ENCODE data around the gene MYBPC1.

The MYBPC1 gene

GRCh38 chr12:101599311-101599710 lies 4.5 kb downstream of the MYBPC1 start:
- DNase-seq (ENCODE audit: low read depth): no peak

- DNase-seq (ENCODE audit: low read depth): no peak
Measured at GRCh38 chr12:101599771-101600484, 5.2 kb downstream of the MYBPC1 start.

GRCh38 chr12:101604132-101604531 lies 9.4 kb downstream of the MYBPC1 start:
- no peak for DNase-seq (ENCODE audit: low read depth)

- no peak for DNase-seq (ENCODE audit: low read depth)
Measured at GRCh38 chr12:101607894-101608293, 13.1 kb downstream of the MYBPC1 start.

- DNase-seq (ENCODE audit: low read depth): no peak
Measured at GRCh38 chr12:101608301-101609133, 13.7 kb downstream of the MYBPC1 start.

GRCh38 chr12:101609198-101609597 lies 14.4 kb downstream of the MYBPC1 start:
- no peak for DNase-seq (ENCODE audit: low read depth)

GRCh38 chr12:101612160-101612916 lies 17.6 kb downstream of the MYBPC1 start:
- DNase-seq (ENCODE audit: low read depth): no peak

- no peak for DNase-seq (ENCODE audit: low read depth)
Measured at GRCh38 chr12:101616027-101616494, 21.3 kb downstream of the MYBPC1 start.

GRCh38 chr12:101619026-101619786 lies 24.4 kb downstream of the MYBPC1 start:
- no peak for DNase-seq (ENCODE audit: low read depth)

- DNase-seq (ENCODE audit: low read depth): no peak
Measured at GRCh38 chr12:101619858-101620761, 25.3 kb downstream of the MYBPC1 start.

GRCh38 chr12:101620762-101621133 lies 26.0 kb downstream of the MYBPC1 start:
- DNase-seq (ENCODE audit: low read depth): no peak

- DNase-seq (ENCODE audit: low read depth): no peak
Measured at GRCh38 chr12:101628676-101629075, 33.9 kb downstream of the MYBPC1 start.

GRCh38 chr12:101634724-101635123 lies 40.0 kb downstream of the MYBPC1 start:
- DNase-seq (ENCODE audit: low read depth): no peak

- no peak for DNase-seq (ENCODE audit: low read depth)
Measured at GRCh38 chr12:101637936-101638335, 43.2 kb downstream of the MYBPC1 start.

GRCh38 chr12:101642115-101643067 lies 47.6 kb downstream of the MYBPC1 start:
- DNase-seq (ENCODE audit: low read depth): no peak

GRCh38 chr12:101647711-101648110 lies 52.9 kb downstream of the MYBPC1 start:
- no peak for DNase-seq (ENCODE audit: low read depth)

GRCh38 chr12:101648195-101648594 lies 53.4 kb downstream of the MYBPC1 start:
- no peak for DNase-seq (ENCODE audit: low read depth)

- no peak for DNase-seq (ENCODE audit: low read depth)
Measured at GRCh38 chr12:101650346-101651117, 55.8 kb downstream of the MYBPC1 start.

GRCh38 chr12:101653030-101653429 lies 58.3 kb downstream of the MYBPC1 start:
- DNase-seq (ENCODE audit: low read depth): no peak

All from HS-5 (cell line).